ENCODE results near the gene NAE1.
"Not testable (repeated sequence)": the region's sequence is repeated elsewhere in the genome, so short reads cannot be mapped to it uniquely, and the experiment has no call there.

Gene NAE1

DNA sequence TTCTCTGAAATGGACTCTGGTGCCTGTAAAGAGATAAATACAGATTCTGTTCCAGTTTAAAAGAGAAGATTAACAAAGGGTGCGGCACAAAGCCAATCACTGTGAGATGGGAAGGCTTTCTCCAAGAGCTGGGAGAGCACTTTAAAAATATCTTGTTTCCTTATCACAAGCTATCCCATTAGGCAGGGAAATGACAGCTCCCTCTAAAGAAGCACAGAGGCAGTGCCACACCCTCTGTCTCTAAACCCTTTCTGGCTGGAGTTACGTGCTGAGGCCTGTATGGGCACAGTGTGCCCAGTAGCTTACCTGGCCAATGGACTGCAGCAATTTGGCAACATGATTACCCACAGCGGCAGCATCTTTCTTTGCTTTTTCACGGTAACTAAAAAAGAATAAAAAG, 20.4 kb downstream of the NAE1 start:
- POLR2A ChIA-PET: no interaction called here
- H3K4me3 ChIP-seq (ENCODE audit: low read depth, low read length): no peak overlapping the region
- TF ChIP-seq, protein P1, sequence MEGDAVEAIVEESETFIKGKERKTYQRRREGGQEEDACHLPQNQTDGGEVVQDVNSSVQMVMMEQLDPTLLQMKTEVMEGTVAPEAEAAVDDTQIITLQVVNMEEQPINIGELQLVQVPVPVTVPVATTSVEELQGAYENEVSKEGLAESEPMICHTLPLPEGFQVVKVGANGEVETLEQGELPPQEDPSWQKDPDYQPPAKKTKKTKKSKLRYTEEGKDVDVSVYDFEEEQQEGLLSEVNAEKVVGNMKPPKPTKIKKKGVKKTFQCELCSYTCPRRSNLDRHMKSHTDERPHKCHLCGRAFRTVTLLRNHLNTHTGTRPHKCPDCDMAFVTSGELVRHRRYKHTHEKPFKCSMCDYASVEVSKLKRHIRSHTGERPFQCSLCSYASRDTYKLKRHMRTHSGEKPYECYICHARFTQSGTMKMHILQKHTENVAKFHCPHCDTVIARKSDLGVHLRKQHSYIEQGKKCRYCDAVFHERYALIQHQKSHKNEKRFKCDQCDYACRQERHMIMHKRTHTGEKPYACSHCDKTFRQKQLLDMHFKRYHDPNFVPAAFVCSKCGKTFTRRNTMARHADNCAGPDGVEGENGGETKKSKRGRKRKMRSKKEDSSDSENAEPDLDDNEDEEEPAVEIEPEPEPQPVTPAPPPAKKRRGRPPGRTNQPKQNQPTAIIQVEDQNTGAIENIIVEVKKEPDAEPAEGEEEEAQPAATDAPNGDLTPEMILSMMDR (IDR thresholded peaks at IDR 0.05; ENCODE audit: insufficient read depth, low read length, missing control alignments): no peak
- DNase-seq (ENCODE audit: low read depth, low spot score): no peak
- CTCF ChIA-PET: interaction anchor here (0.9 to 10.3 kb wide), 2 partner anchors 20 to 57 kb away, joined by 3 to 100 read pairs; partner anchors contain the start of gene NAE1

DNA sequence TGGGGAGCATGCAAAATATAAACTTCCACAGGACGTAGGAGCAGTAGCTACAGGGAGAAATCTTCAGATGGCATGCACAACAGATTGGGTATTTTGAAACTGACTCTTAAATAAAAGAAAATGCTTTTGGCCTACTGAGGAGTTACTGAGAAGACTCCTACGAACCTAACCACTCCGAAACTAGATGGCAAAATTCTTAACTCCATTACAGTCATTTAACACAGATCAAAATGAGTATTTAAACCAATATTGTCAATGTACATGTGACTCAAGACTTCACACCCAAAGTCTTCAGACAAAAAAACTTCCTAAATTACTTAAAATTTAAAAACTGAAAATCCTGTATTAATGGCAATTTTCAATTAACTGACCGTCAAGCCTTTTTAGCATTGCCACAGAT, 21.0 kb downstream of the NAE1 start:
- no peak overlapping the region for H3K4me3 ChIP-seq (ENCODE audit: low read depth, low read length)
- ChIA-PET POLR2A (no interaction called here), CTCF (interaction anchor here (0.8 to 10.3 kb wide), 4 partner anchors 21 to 85 kb away, joined by 3 to 100 read pairs (median 3); partner anchors contain the start of gene NAE1)
- TF ChIP-seq, protein P1 (IDR thresholded peaks at IDR 0.05; ENCODE audit: insufficient read depth, low read length, missing control alignments): no peak
- DNase-seq (ENCODE audit: low read depth, low spot score): no peak

DNA sequence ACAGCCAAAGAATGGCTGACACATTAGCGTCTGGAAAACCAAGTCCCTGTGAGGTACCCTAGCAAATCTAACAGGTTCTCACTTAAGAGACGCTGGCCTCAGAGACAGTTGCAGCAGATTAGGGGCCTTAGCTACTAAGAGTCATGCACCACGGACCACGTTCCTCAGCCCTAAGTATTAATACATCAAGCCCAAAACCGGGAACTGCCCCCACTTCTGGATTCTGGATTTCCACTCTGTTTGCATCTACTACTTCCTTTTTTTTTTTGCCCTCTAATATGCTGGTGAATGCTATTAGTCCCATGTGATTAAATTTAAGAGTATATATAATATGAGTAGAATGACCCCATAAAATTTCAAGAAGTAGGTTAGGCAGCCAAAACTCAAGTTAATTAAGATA, 28.6 kb downstream of the NAE1 start:
- no peak for DNase-seq (ENCODE audit: low read depth, low spot score)
- TF ChIP-seq, protein P1 (IDR thresholded peaks at IDR 0.05; ENCODE audit: insufficient read depth, low read length, missing control alignments): no peak
- ChIA-PET POLR2A (no interaction called here), CTCF (interaction anchor here (1.1 to 1.3 kb wide), 3 partner anchors 28 to 50 kb away, joined by 3 to 13 read pairs (median 3); partner anchors contain the start of gene NAE1)
- H3K4me3 ChIP-seq (ENCODE audit: low read depth, low read length): no peak overlapping the region

DNA sequence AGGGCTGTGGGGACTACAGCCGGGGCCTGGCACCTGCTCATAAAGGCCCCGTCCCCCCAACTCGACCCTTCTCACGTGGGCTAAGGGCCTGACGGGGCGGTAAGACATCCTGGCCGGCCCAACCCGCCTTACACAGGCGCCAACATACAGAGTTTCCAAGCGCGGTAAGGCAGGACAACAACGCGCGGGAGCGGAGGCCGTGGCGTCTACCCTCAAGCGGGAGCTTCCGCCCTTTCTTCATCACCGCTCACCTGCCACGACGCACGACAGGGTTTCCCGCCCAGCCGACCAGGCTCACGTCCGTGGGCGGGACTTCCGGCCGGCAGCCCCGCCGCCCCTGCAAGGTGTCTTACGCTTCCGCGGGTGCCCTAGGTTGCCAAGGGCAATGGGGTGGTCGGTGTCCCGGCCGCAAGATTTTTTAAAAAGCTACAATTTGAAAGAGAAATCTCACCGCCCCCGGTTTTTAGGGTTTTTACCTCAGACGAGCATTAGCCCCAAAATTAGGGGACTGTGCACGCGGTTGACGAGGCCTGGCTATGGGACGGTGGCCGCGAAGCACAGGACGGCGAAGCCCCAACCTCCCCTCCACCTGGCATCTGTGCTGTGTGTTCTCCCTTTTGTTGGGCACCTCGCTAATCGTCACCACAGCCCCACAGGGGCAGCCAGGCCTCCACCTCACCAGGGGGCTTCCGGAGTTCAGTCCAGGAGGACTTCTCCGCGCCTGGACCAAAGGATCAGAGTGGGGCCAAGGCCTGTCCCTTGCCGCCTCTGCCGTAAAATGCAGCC, 29.3 kb downstream of the NAE1 start, which contains the start of gene TERB1:
TSS of gene TERB1 (minus strand) at position 265 of the 786 bp plus-strand sequence. CDS start 4,786 bp downstream, outside the sequence.
- ChIA-PET CTCF (interaction anchor here (1.1 kb wide), 1 partner anchor 30 kb away, joined by 3 read pairs; no protein-coding TSS in a partner anchor), POLR2A (no interaction called here)
- DNase-seq (ENCODE audit: low read depth, low spot score): no peak

DNA sequence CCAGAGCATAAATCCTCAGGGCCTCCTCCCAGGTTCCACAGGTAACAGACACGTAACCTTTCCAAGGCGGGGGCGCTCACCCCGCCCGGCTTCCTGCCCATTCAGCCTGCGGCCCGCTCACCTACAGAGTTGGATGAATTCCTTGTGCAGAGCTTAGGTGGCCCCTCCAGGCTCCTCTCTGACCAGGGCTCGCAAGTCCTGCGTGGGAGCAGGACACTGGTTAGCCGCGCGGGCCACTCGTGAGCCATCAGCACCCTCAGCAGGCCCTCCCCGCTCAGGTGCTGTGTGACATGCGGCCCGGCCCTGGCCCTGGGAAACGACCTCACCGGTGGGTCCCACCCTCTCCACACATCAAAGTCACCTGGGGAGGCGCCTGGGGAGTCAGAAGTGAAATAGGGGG, 29.9 kb downstream of the NAE1 start:
- POLR2A ChIA-PET: no interaction called here
- CTCF ChIA-PET: interaction anchor here (1.1 kb wide), 1 partner anchor 65 kb away, joined by 3 read pairs; no protein-coding TSS in a partner anchor
- TF ChIP-seq, protein P1 (IDR thresholded peaks at IDR 0.05; ENCODE audit: insufficient read depth, low read length, missing control alignments): no peak
- no peak overlapping the region for H3K4me3 ChIP-seq (ENCODE audit: low read depth, low read length)
- no peak for DNase-seq (ENCODE audit: low read depth, low spot score)

More for the DNA sequence above, 29.3 kb downstream of the NAE1 start, which contains the start of gene TERB1:
- TF ChIP-seq, protein P1 (IDR thresholded peaks at IDR 0.05; ENCODE audit: insufficient read depth, low read length, missing control alignments): no peak
- no peak within 1 kb of the TSS for H3K4me3 ChIP-seq (ENCODE audit: low read depth, low read length)

DNA sequence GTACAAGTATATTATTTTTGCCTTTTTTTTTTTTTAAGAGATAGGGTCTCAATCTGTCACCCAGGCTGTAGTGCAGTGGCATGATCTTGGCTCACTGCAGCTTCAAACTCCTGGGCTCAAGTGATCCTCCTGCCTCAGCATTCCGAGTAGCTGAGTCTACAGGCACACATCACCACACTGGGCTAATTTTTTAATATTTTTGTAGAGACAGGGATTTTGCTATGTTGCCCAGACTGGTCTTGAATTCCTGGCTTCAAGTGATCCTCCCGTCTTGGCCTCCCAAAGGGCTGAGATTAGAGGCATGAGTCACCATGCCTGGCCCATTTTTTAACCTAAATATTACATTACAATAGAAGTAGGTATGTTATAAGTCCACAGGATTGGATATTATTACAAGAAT, 32.6 kb downstream of the NAE1 start:
- POLR2A ChIA-PET: no interaction called here
- no peak for DNase-seq (ENCODE audit: low read depth, low spot score)
- H3K4me3 ChIP-seq (ENCODE audit: low read depth, low read length): no peak overlapping the region
- CTCF ChIA-PET: interaction anchor here (1.0 to 1.9 kb wide), 2 partner anchors 7 to 32 kb away, joined by 3 to 6 read pairs; partner anchors contain the start of gene NAE1
- TF ChIP-seq, protein P1 (IDR thresholded peaks at IDR 0.05; ENCODE audit: insufficient read depth, low read length, missing control alignments): no peak

DNA sequence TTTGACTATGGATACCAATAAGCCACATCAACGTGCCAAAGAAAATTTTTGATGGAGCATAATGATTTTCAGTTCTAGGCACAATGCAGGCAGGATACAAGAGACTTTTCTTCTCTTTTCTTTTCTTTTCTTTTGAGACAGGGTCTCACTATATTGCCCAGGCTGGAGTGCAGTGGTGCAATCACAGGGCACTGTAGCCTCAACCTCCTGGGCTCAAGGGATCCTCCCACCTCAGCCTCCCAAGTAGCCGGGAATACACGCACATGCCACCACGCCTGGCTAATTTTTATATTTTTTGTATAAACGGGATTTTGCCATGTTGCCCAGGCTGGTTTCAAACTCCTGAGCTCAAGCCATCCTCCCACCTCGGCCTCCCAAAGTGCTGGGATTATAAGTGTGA, 36.8 kb downstream of the NAE1 start:
- CTCF ChIA-PET: interaction anchor here (1.3 kb wide), 1 partner anchor 23 kb away, joined by 4 read pairs; no protein-coding TSS in a partner anchor
- DNase-seq (ENCODE audit: low read depth, low spot score); POLR2A ChIA-PET; H3K4me3 ChIP-seq (ENCODE audit: low read depth, low read length): not testable (repeated sequence)
